Airway epithelial cell (primary cell): ENCODE measurements around the gene ZNF749. TPM values are rescaled to one million over a fixed set of nuclear protein-coding genes. Genes with fewer than 3 reads are reported as not detected.

Experiments used
- total RNA-seq: library from RNA; depleted of rRNA; stranded (reverse); fragments of >200 nt; gene quantifications from 2 replicates; pipeline ENCODE4 v1.2.3, GENCODE V29; 2015

Gene ZNF749
- 10.6 and 17.5 TPM in 2 replicates for total RNA-seq

DNA sequence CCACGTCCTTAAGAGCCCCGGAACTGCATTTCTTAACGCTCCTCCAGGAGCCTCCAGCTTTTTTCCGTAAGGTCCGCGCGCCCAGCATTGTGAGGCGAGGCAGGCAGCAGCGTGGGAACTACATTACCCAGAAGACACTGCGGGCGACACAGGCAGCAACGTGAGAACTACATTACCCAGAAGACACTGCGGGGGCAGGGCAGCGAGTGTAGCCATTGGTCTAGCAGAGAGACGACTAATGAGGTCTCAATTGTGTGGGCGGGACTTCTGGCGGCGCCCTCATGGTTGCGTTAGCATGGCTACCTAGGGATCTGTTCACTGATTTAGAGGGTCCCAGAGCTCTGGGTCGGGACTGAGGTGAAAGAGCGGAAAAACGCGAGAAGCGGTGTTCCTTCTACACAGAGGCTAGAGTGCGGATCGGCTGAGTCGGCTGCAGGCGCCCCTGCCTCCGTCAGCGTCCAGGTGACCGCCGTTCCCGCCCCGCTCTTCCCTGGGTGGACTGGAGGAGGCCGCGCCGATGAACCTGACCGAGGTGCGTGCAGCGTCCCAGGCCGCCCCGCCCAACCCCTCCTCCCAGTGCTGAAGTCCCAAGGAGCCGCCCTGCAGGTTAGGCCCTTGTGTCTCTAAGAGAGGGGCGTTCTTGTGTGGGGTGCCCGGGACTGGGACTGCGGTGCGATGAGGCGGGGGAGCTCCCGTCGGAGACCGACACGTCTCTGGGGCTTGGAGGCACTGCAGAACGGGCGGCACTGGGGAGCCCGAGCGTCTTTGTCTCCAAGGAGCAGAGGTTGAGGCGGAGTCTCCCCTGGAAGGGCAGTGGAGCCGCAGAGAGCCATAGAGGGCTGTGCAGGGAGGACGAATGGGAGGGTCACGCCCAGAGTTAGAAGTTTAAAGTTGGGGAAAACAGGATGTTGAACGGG lies at the start of gene ZNF749:
TSS of gene ZNF749 (plus strand) at position 264 of the 917 bp plus-strand sequence. CDS start at position 518, 254 bp downstream.

GRCh38 chr19:57389730-57390598 lies 45.2 kb upstream of the ZNF749 start, which contains the start of gene ZNF548:
TSS of gene ZNF548 (plus strand) at chr19:57389854. CDS start at chr19:57390100, 246 bp downstream.

GRCh38 chr19:57410877-57411671 lies 24.1 kb upstream of the ZNF749 start, which contains the start of gene ZNF17:
TSS of gene ZNF17 (plus strand) at chr19:57411161. CDS start at chr19:57413616, 2,455 bp downstream.

GRCh38 chr19:57477191-57478008 lies 42.3 kb downstream of the ZNF749 start, which contains the start of gene ZNF772:
TSS of gene ZNF772 (minus strand) at chr19:57477566. CDS start at chr19:57477309, 257 bp downstream.

GRCh38 chr19:57487477-57488298 lies 52.6 kb downstream of the ZNF749 start, which contains the start of gene ZNF419:
TSS of gene ZNF419 (plus strand) at chr19:57487750. CDS start at chr19:57487951, 201 bp downstream.

Other genes with a start within 250 kb of the ZNF749 start
- gene ZNF264, start 243.8 kb upstream of the ZNF749 start, total RNA-seq, result 25.2 and 32.0 TPM in 2 replicates
- gene AURKC, start 204.3 kb upstream of the ZNF749 start, total RNA-seq, result 1.3 and 1.6 TPM in 2 replicates
- gene ZNF805, start 194.7 kb upstream of the ZNF749 start, total RNA-seq, result 5.5 and 8.0 TPM in 2 replicates
- 27.7 and 28.8 TPM in 2 replicates for gene ZNF460, start 154.8 kb upstream of the ZNF749 start, total RNA-seq
- 4.5 and 6.1 TPM in 2 replicates for gene ZNF543, start 114.9 kb upstream of the ZNF749 start, total RNA-seq
- 3.7 and 5.2 TPM in 2 replicates for gene ZNF304, start 84.1 kb upstream of the ZNF749 start, total RNA-seq
- 26.1 and 29.0 TPM in 2 replicates for gene TRAPPC2B, start 71.8 kb upstream of the ZNF749 start, total RNA-seq
- gene ZNF547, start 71.8 kb upstream of the ZNF749 start, total RNA-seq, result 0.56 and 2.6 TPM in 2 replicates
- gene ZNF548, start 45.5 kb upstream of the ZNF749 start, total RNA-seq, result 7.9 and 12.2 TPM in 2 replicates
- 2.6 and 2.8 TPM in 2 replicates for gene ZNF17, start 24.2 kb upstream of the ZNF749 start, total RNA-seq
- gene VN1R1, start 21.8 kb downstream of the ZNF749 start, total RNA-seq, result 0.28 and 0.33 TPM in 2 replicates
- 6.4 and 11.4 TPM in 2 replicates for gene ZNF772, start 42.2 kb downstream of the ZNF749 start, total RNA-seq
- gene ZNF419, start 52.4 kb downstream of the ZNF749 start, total RNA-seq, result 5.9 and 7.2 TPM in 2 replicates
- 6.2 and 6.9 TPM in 2 replicates for gene ZNF773, start 64.6 kb downstream of the ZNF749 start, total RNA-seq
- gene ZNF549, start 92.0 kb downstream of the ZNF749 start, total RNA-seq, result 2.9 and 3.9 TPM in 2 replicates
- 4.7 TPM in 2 replicates for gene ZNF550, start 124.5 kb downstream of the ZNF749 start, total RNA-seq
- 4.8 and 5.1 TPM in 2 replicates for gene ZNF416, start 143.6 kb downstream of the ZNF749 start, total RNA-seq
- gene ZIK1, start 148.8 kb downstream of the ZNF749 start, total RNA-seq, result 3.3 and 3.9 TPM in 2 replicates
- gene ZNF530, start 164.6 kb downstream of the ZNF749 start, total RNA-seq, result 3.9 and 4.8 TPM in 2 replicates
- 14.6 and 32.0 TPM in 2 replicates for gene ZNF134, start 178.9 kb downstream of the ZNF749 start, total RNA-seq
- 8.5 and 9.7 TPM in 2 replicates for gene ZNF211, start 197.8 kb downstream of the ZNF749 start, total RNA-seq
- not detected in 2 replicates for gene ZSCAN4, start 233.6 kb downstream of the ZNF749 start, total RNA-seq
- 3.3 and 7.1 TPM in 2 replicates for gene ZNF551, start 246.7 kb downstream of the ZNF749 start, total RNA-seq